Femur (tissue), 1 donor: Measurements from ENCODE around the gene CPS1.

Experiments used
- DNase-seq: peaks from one replicate; pipeline ENCODE4 v3.0.0-alpha.2; 2017

The CPS1 gene

GRCh38 chr2:210617318-210617717 lies 60.9 kb downstream of the CPS1 start:
- DNase-seq = no peak

- DNase-seq = no peak
Observed at GRCh38 chr2:210617732-210618330, 61.4 kb downstream of the CPS1 start.

- DNase-seq = no peak
Observed at GRCh38 chr2:210620456-210620855, 64.1 kb downstream of the CPS1 start.

- DNase-seq = no peak
Observed at GRCh38 chr2:210623506-210623905, 67.1 kb downstream of the CPS1 start.

- DNase-seq = no peak
Observed at GRCh38 chr2:210626849-210627248, 70.5 kb downstream of the CPS1 start.

GRCh38 chr2:210630873-210631560 lies 74.6 kb downstream of the CPS1 start:
- DNase-seq = no peak

GRCh38 chr2:210633699-210634098 lies 77.3 kb downstream of the CPS1 start:
- no peak for DNase-seq

- no peak for DNase-seq
Observed at GRCh38 chr2:210635257-210635656, 78.9 kb downstream of the CPS1 start.

- DNase-seq = no peak
Observed at GRCh38 chr2:210642333-210642732, 85.9 kb downstream of the CPS1 start.

GRCh38 chr2:210647151-210647550 lies 90.8 kb downstream of the CPS1 start:
- DNase-seq = no peak

- no peak for DNase-seq
Observed at GRCh38 chr2:210654091-210654490, 97.7 kb downstream of the CPS1 start.

- no peak for DNase-seq
Observed at GRCh38 chr2:210655229-210655975, 99.0 kb downstream of the CPS1 start.

GRCh38 chr2:210657874-210658273 lies 101.5 kb downstream of the CPS1 start:
- DNase-seq = no peak

GRCh38 chr2:210660751-210661150 lies 104.4 kb downstream of the CPS1 start:
- DNase-seq = no peak

- DNase-seq = no peak
Observed at GRCh38 chr2:210662560-210662959, 106.2 kb downstream of the CPS1 start.

- no peak for DNase-seq
Observed at GRCh38 chr2:210663631-210664089, 107.3 kb downstream of the CPS1 start.

- DNase-seq = no peak
Observed at GRCh38 chr2:210667711-210668110, 111.3 kb downstream of the CPS1 start.

- DNase-seq = no peak
Observed at GRCh38 chr2:210671065-210671464, 114.7 kb downstream of the CPS1 start.

GRCh38 chr2:210673117-210673516 lies 116.7 kb downstream of the CPS1 start:
- DNase-seq = no peak

GRCh38 chr2:210676067-210676466 lies 119.7 kb downstream of the CPS1 start:
- DNase-seq = no peak

- no peak for DNase-seq
Observed at GRCh38 chr2:210681491-210681890, 125.1 kb downstream of the CPS1 start.

- DNase-seq = no peak
Observed at GRCh38 chr2:210686401-210686800, 130.0 kb downstream of the CPS1 start.

- DNase-seq = no peak
Observed at GRCh38 chr2:210687786-210688470, 131.5 kb downstream of the CPS1 start.
